Caco-2 (cell line): ENCODE results near the gene LUM. TPM values are rescaled to one million over a fixed set of nuclear protein-coding genes. Genes with fewer than 3 reads are reported as not detected.

Experiments used
- BruUV-seq: library from RNA; stranded (reverse); fragments of 400-500 nt; replicated peaks from 2 replicates; lab custom pipeline; 2021; lab: Mats Ljungman, UMichigan
- CTCF ChIA-PET: fragments of 300-600 bp; sonication (Branson Sonifier 250); formaldehyde crosslinking; loops from one replicate; lab custom pipeline; 2022; ENCODE audit warnings: antibody characterized with exemption; lab: Charles Lee
- POLR2A ChIA-PET: fragments of 300-600 bp; sonication (Branson Sonifier 250); formaldehyde crosslinking; loops from one replicate; lab custom pipeline; 2022; ENCODE audit warnings: antibody characterized with exemption; lab: Charles Lee
- DNase-seq, 2 experiments: peaks; one replicate each; pipeline versions ENCODE4 v3.0.0 to v3.0.0-alpha.2; 2020 to 2022
- H3K27me3 ChIP-seq: replicated peaks from 2 replicates; pipeline ENCODE4 v1.6.0; 2011; ENCODE audit warnings: low read length; ENCODE audit not compliant: control insufficient read depth, insufficient read depth
- H3K36me3 ChIP-seq: 2 replicates; pipeline ENCODE4 v1.5.1; 2011; ENCODE audit warnings: low read length; ENCODE audit not compliant: control insufficient read depth, insufficient read depth
- H3K4me1 ChIP-seq: fragments of 250-450 bp; sonication (Bioruptor Pico); 2 replicates; pipeline ENCODE4 v1.5.1; 2020; ENCODE audit warnings: mild to moderate bottlenecking
- H3K4me3 ChIP-seq: 2 replicates; pipeline ENCODE4 v1.5.1; 2011; ENCODE audit warnings: low read depth, mild to moderate bottlenecking, control low read depth, low read length
- H3K9me3 ChIP-seq: fragments of 250-450 bp; sonication (Bioruptor Pico); 2 replicates; pipeline ENCODE4 v1.5.1; 2020; ENCODE audit warnings: mild to moderate bottlenecking, moderate library complexity
- H3K27ac Mint-ChIP-seq: one replicate; pipeline ENCODE4 v1.8.0; 2022; ENCODE audit warnings: mixed read lengths; ENCODE audit not compliant: unreplicated experiment
- H3K27me3 Mint-ChIP-seq: one replicate; pipeline ENCODE4 v1.8.0; 2022; ENCODE audit warnings: mixed read lengths; ENCODE audit not compliant: insufficient read depth, unreplicated experiment
- H3K36me3 Mint-ChIP-seq: one replicate; pipeline ENCODE4 v1.8.0; 2022; ENCODE audit warnings: mild to moderate bottlenecking, mixed read lengths; ENCODE audit not compliant: insufficient read depth, unreplicated experiment
- H3K4me1 Mint-ChIP-seq: one replicate; pipeline ENCODE4 v1.8.0; 2022; ENCODE audit warnings: low read depth, mixed read lengths; ENCODE audit not compliant: unreplicated experiment
- H3K4me3 Mint-ChIP-seq: one replicate; pipeline ENCODE4 v1.8.0; 2022; ENCODE audit warnings: mild to moderate bottlenecking, moderate library complexity, mixed read lengths; ENCODE audit not compliant: unreplicated experiment
- H3K9me3 Mint-ChIP-seq: one replicate; pipeline ENCODE4 v1.8.0; 2022; ENCODE audit warnings: mixed read lengths; ENCODE audit not compliant: unreplicated experiment
- CTCF ChIP-seq, 2 experiments: fragments of 200-600 bp in 1 of 2; IDR thresholded peaks; 1 replicate in 1 of 2; 2 replicates in 1 of 2; pipeline versions ENCODE4 v1.5.1 to v1.8.0; 2011 to 2022; ENCODE audit warnings: antibody characterized with exemption in 1 of 2, control low read depth in 1 of 2, inconsistent platforms in 1 of 2, low read depth in 1 of 2, low read length in 1 of 2, mild to moderate bottlenecking in 1 of 2, moderate library complexity in 1 of 2; ENCODE audit not compliant: insufficient read depth in 1 of 2, severe bottlenecking in 1 of 2, unreplicated experiment in 1 of 2
- intact Hi-C: fragments of 100-400 bp; cut with micrococcal nuclease; formaldehyde crosslinking; loops from one replicate; pipeline ENCODE4 v1.10.0; 2022; ENCODE audit not compliant: unreplicated experiment
- total RNA-seq: library from RNA; stranded (reverse); gene quantifications from 2 replicates; pipeline ENCODE4 v1.2.3, GENCODE V29; 2022

LUM gene
- total RNA-seq, 1 experiment from 2014 or later: 4.5 TPM

GRCh38 chr12:91126516-91126915, 15.2 kb upstream of the LUM start:
- TF ChIP-seq CTCF (IDR thresholded peaks at IDR 0.05; ENCODE audit: insufficient read depth in 1 of 2, low read depth in 1 of 2, low read length in 1 of 2, severe bottlenecking in 1 of 2, unreplicated experiment in 1 of 2): no peak
- DNase-seq: no peak
- ChIA-PET POLR2A (no interaction called here), CTCF (no interaction called here)
- Histone ChIP-seq H3K9me3 (no peaks in the 10 kb centered on the region), H3K4me1 (peaks cover 12% of the 10 kb centered on the region; the same call in 1 of the 2 replicates), H3K36me3 (no peaks in the 10 kb centered on the region), H3K4me3 (no peak overlapping the region), H3K27me3 (no peaks in the 10 kb centered on the region)
- no TSS peak for BruUV-seq
- H3K27ac Mint-ChIP-seq: no peak overlapping the region
- peaks cover 6% of the 10 kb centered on the region for H3K9me3 Mint-ChIP-seq
- H3K4me3 Mint-ChIP-seq: no peak overlapping the region
- peaks cover 8% of the 10 kb centered on the region for H3K4me1 Mint-ChIP-seq
- intact Hi-C loops: no loop called here
- H3K27me3 Mint-ChIP-seq: no peaks in the 10 kb centered on the region
- no peaks in the 10 kb centered on the region for H3K36me3 Mint-ChIP-seq

- no peaks in the 10 kb centered on the region for H3K36me3 Mint-ChIP-seq
- ChIA-PET CTCF (no interaction called here), POLR2A (no interaction called here)
- H3K27me3 ChIP-seq: no peaks in the 10 kb centered on the region
- no peak for DNase-seq
- no peaks in the 10 kb centered on the region for H3K27me3 Mint-ChIP-seq
- peaks cover 6% of the 10 kb centered on the region for H3K9me3 Mint-ChIP-seq
- no peak overlapping the region for H3K4me3 ChIP-seq
- BruUV-seq: no TSS peak
- H3K4me3 Mint-ChIP-seq: no peak overlapping the region
- peaks cover 18% of the 10 kb centered on the region for H3K4me1 Mint-ChIP-seq
- TF ChIP-seq CTCF (IDR thresholded peaks at IDR 0.05; ENCODE audit: insufficient read depth in 1 of 2, low read depth in 1 of 2, low read length in 1 of 2, severe bottlenecking in 1 of 2, unreplicated experiment in 1 of 2): no peak
- H3K9me3 ChIP-seq: no peaks in the 10 kb centered on the region
- H3K36me3 ChIP-seq: no peaks in the 10 kb centered on the region
- H3K27ac Mint-ChIP-seq: no peak overlapping the region
- H3K4me1 ChIP-seq: peaks cover 23% of the 10 kb centered on the region
- intact Hi-C loops: no loop called here
These were observed 12.1 kb upstream of the LUM start for GRCh38 chr12:91123236-91123916.

GRCh38 chr12:91120781-91121180, 9.5 kb upstream of the LUM start:
- Mint-ChIP-seq H3K27ac (no peak overlapping the region), H3K4me1 (peaks cover 11% of the 10 kb centered on the region), H3K27me3 (no peaks in the 10 kb centered on the region), H3K9me3 (peaks cover 6% of the 10 kb centered on the region), H3K36me3 (no peaks in the 10 kb centered on the region), H3K4me3 (no peak overlapping the region)
- Histone ChIP-seq H3K36me3 (no peaks in the 10 kb centered on the region), H3K9me3 (no peaks in the 10 kb centered on the region), H3K27me3 (no peaks in the 10 kb centered on the region), H3K4me1 (peaks cover 11% of the 10 kb centered on the region), H3K4me3 (no peak overlapping the region)
- no TSS peak for BruUV-seq
- POLR2A ChIA-PET: no interaction called here
- CTCF ChIA-PET: no interaction called here
- TF ChIP-seq CTCF (IDR thresholded peaks at IDR 0.05; ENCODE audit: insufficient read depth in 1 of 2, low read depth in 1 of 2, low read length in 1 of 2, severe bottlenecking in 1 of 2, unreplicated experiment in 1 of 2): no peak
- intact Hi-C loops: no loop called here
- DNase-seq: no peak
